SK-N-MC (cell line): ENCODE measurements around the gene STK33.

Source experiments
- DNase-seq: peaks from one replicate; pipeline ENCODE4 v3.0.0-alpha.2; 2011; ENCODE audit warnings: low read depth, low spot score
- H3K27ac ChIP-seq: fragments of 200-600 bp; sonication (generic); 2 replicates; pipeline ENCODE4 v1.5.1; 2016; ENCODE audit warnings: mixed run types
- H3K36me3 ChIP-seq: fragments of 200-600 bp; sonication (generic); 2 replicates; pipeline ENCODE4 v1.6.1; 2017; ENCODE audit warnings: antibody characterized with exemption, low read length, mixed read lengths; ENCODE audit not compliant: insufficient read depth
- H3K4me3 ChIP-seq: fragments of 200-600 bp; sonication (generic); 2 replicates; pipeline ENCODE4 v1.5.1; 2016
- H3K9ac ChIP-seq: fragments of 200-600 bp; sonication (generic); 2 replicates; pipeline ENCODE4 v1.8.0; 2017; ENCODE audit warnings: mixed run types, mixed read lengths; ENCODE audit not compliant: insufficient read length
- H3K9me3 ChIP-seq: fragments of 200-600 bp; sonication (generic); 2 replicates; pipeline ENCODE4 v1.6.1; 2017; ENCODE audit warnings: low read depth, mild to moderate bottlenecking, antibody characterized with exemption, low read length, moderate library complexity, mixed read lengths
- EZH2 ChIP-seq: fragments of 200-600 bp; sonication (generic); IDR thresholded peaks from one replicate; pipeline ENCODE4 v1.6.1; 2017; ENCODE audit warnings: antibody characterized with exemption
- FOXP2 ChIP-seq: optimal IDR thresholded peaks from 2 replicates; pipeline ENCODE3; 2011; ENCODE audit warnings: mild to moderate bottlenecking, moderate library complexity; ENCODE audit not compliant: insufficient read depth; ENCODE audit errors: extremely low read length, control extremely low read depth
- POLR2AphosphoS5 ChIP-seq: IDR thresholded peaks from 2 replicates; pipeline ENCODE4 v1.6.1; 2012; ENCODE audit warnings: mild to moderate bottlenecking, low read depth, low read length, borderline replicate concordance

STK33 gene

DNA sequence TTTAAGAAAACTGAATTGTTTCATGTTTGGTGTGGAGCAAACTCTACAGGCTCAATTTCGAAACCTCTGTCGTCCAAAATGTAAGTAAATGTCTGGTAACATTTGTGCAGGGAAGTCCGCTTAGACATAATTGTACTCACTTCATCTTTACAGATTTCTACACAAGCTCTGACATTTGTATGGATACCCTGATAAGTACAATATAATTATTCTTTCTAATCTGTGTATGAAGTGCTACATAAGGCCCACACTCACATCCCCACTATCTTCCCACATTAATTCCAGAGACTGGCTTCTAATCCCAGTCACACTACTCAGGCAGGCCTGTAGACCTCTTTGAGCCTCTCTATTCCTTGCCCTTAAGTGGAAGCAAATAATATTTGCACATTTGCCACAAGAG lies 201.1 kb downstream of the STK33 start:
- Histone ChIP-seq H3K9me3 (no peaks in the 10 kb centered on the region), H3K36me3 (no peaks in the 10 kb centered on the region), H3K4me3 (no peak overlapping the region), H3K27ac (no peak overlapping the region), H3K9ac (no peak overlapping the region)
- no peak for DNase-seq
- TF ChIP-seq POLR2AphosphoS5 = no peak
- TF ChIP-seq EZH2 = no peak
- TF ChIP-seq FOXP2 = no peak

DNA sequence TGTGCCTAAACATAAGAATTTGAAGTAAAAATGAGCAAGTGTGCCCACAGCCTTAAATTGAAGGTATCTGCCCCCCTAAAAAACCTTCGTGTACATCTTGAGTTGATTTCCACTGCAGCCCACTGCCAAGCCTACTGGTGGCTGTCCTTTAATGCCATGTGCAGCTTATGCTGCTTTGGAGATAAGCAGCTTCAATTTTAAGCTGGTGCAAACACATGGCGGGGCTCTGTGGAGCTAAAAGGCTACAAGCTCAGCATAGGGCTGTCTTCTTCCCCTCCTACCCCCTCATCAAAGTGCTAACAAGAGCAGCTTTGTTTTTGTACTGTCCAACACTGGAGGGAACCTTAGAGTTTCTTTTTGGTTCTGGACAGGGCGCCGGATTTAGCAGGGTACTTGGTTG lies 201.9 kb downstream of the STK33 start:
- Histone ChIP-seq H3K4me3 (no peak overlapping the region), H3K36me3 (no peaks in the 10 kb centered on the region), H3K27ac (no peak overlapping the region), H3K9me3 (no peaks in the 10 kb centered on the region), H3K9ac (no peak overlapping the region)
- no peak for DNase-seq
- TF ChIP-seq POLR2AphosphoS5 (no peak), FOXP2 (no peak), EZH2 (no peak)

DNA sequence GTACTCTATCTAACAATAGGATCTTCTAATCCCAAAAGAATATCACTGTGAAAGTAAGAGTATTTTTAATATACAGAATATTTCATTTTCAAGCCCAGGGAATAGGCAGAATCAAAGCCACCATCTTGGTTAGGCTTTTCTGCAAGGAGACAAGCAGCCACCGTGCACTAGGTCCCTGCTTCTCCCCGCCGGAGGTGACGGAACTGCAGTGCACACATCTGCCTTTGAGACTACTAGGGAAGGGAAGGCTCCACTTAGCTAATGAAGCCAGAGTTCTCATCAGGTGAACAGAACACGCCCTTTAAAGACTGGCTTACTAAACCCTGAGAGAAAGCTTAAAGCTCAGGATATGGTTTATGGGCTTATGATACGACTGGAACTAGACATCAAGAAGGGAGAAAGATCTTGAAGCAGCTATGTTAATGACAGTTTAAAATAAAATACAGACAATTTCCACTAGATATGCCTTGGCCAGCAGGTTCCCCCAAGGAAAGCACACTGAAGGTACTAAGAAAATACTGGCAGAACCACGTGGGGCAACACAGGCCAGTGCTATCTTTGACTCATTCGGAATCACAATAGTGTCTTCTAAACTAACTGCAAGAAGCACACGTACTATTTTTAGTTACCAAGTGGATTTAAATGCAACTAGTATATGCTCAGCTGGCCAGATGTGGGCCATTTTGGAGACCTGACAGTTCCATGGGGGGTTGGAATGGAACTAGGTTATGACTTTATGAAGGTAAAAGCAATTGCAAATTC lies 203.0 kb downstream of the STK33 start:
- Histone ChIP-seq H3K9ac (no peak overlapping the region), H3K4me3 (no peak overlapping the region), H3K36me3 (no peaks in the 10 kb centered on the region), H3K9me3 (no peaks in the 10 kb centered on the region), H3K27ac (no peak overlapping the region)
- DNase-seq = no peak
- no peak for TF ChIP-seq EZH2
- TF ChIP-seq FOXP2 = no peak
- no peak for TF ChIP-seq POLR2AphosphoS5

DNA sequence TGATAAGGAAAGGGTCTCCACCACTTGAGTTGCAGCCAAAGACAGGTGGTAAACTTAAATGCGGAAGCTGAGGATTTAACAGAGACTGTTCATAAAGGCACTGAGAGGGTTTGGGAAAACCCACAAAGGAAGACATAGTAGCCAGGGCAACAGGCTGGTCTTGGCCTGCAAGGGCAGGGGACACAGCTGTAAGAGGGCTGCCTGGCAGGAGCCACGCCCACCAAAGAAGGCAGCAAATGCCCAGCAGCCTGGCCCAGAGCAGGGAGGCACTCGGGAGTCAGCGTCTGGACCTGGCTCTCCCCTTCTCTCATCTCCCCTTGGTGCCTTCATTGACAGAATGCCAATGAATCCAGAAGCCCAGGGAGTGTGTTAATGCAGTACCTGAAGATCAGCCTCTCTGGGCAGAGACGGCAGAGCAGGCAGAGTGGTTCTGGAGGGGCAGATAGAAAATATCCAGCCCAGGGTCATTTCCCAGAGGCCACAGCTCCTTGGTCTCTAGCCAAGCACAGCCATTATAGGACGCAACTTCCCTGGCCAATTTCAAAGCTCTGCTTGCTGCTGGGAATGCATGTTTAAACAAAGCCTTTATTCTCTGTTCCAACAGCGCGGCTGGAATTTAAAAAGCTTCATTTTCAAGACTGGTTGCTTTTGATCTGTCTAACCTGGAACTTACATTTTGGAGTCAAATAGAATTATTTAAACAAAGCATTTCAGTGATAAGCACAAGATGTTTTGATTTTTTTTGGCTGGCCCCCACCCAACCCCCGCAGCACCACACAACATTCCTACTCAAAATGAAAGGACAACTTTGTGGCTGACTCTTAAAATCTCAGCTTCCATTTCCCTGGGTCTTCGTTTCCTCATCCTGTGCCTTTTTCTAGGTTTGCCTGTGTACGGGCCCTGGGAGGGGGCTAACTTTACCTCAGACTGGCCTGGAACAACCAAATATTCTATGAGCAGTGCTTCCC lies 204.7 kb downstream of the STK33 start:
- TF ChIP-seq POLR2AphosphoS5 (no peak), EZH2 (no peak), FOXP2 (no peak)
- no peak for DNase-seq
- H3K27ac ChIP-seq = no peak overlapping the region
- H3K9ac ChIP-seq = no peak overlapping the region
- no peaks in the 10 kb centered on the region for H3K36me3 ChIP-seq
- H3K9me3 ChIP-seq = no peaks in the 10 kb centered on the region
- H3K4me3 ChIP-seq = no peak overlapping the region

DNA sequence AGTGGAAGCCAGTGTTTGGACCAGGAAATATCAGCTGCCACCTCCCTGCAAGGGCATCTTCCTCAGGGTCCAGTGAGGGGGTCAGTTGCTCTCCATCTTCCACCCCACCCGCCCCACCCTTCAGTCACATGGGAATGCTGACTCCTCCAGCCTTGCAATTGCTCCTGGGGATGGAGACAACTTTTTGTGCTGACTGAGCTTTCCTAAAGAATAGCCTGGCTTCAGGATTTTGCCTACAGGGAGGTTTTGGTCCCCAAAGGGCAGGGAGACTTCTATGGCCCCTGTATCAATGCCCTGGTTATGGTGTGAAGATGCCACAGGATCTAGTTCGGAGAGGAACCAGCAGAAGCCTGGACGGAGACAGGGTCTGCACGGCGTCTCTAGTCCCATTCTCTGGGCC lies 206.3 kb downstream of the STK33 start:
- H3K9ac ChIP-seq = no peak overlapping the region
- H3K4me3 ChIP-seq = no peak overlapping the region
- no peak overlapping the region for H3K27ac ChIP-seq
- no peak for DNase-seq
- no peaks in the 10 kb centered on the region for H3K9me3 ChIP-seq
- H3K36me3 ChIP-seq = no peaks in the 10 kb centered on the region
- no peak for TF ChIP-seq FOXP2
- TF ChIP-seq POLR2AphosphoS5 = no peak
- TF ChIP-seq EZH2 = no peak

DNA sequence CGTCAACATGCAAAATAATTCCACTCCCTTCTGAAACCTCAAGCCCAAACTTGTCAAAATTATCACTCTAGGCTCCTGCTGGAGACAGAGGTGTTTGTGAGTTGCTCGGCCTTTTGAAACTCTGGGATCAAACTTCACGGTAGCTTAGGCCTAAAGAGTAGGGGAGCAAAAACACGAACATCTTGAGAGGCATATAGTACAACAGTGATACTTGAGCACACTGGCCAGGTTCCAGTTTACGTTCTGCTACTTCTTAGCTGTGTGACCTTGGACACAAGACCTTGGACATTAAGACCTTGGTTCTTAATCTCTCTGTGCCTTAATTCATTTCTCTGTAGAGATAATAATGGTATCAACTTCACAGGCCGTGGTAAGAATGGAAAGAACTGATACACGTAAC lies 206.9 kb downstream of the STK33 start:
- H3K9ac ChIP-seq = no peak overlapping the region
- no peak overlapping the region for H3K4me3 ChIP-seq
- no peaks in the 10 kb centered on the region for H3K36me3 ChIP-seq
- no peak for DNase-seq
- no peaks in the 10 kb centered on the region for H3K9me3 ChIP-seq
- H3K27ac ChIP-seq = no peak overlapping the region
- TF ChIP-seq POLR2AphosphoS5 (no peak), EZH2 (no peak), FOXP2 (no peak)

DNA sequence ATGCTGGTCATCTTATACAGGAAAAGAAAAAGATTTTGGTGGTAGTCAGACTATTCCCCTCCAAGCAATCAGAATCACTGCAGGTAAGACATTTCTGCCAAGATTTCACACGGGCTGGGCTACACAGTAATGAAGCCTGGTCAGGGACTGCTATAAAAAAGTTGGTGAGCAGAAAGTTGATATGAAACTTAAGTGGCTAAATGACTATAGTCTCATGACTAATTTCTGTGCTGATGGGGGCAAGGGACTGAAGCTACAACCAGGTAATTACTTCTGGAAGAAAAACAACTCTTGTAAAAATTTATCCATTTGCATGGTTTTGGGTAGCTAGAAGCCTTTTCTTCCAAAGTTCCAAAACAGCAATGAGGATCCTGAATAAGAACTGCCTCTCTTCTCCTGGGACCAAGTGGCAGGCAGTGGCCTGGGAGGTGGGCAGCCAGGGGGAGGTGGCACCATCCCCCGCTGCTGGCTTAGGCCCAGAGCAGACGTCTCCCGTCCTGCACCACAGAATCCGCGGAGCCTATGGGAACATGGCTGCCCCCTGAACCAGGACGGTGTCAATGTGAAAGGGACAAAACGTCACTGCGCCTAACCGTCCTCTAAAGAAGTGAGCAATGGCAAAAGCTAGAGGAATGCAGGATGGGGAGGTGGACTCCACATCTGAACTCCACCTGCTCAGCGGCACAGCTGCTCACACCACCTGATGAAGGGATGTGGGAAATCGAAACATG lies 207.7 kb downstream of the STK33 start:
- H3K27ac ChIP-seq = no peak overlapping the region
- TF ChIP-seq EZH2 (no peak), FOXP2 (no peak), POLR2AphosphoS5 (no peak)

DNA sequence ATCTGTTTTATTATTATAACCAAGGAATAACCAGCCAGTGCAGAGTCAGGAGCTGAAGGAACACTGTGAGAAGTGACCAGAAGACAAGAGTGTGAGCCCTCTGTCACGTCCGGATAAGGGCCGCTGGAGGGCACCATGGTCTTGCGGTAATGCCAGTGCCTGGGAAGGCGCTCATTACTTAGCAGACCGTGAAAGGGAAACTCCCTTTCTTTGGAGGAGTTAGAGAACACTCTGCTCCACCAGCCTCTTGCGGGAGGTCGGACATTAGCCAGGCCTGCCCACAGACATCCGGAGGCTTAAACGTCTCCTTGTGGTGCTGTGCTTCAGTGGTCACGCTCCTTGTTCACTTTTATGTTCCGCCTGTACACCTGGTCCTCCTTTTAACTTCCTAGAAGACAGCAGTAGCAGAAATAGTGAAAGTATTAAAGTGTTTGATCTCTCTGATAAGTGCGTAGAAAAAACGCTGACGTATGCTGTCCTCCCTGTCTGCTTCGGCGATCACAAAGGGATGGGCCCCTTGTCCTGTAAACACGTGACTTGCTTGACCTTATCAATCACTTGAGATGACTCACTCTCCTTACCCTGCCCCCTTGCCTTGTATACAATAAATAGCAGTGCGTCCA lies 209.7 kb downstream of the STK33 start:
- Histone ChIP-seq H3K9me3 (no peaks in the 10 kb centered on the region), H3K4me3 (no peak overlapping the region), H3K36me3 (no peaks in the 10 kb centered on the region), H3K27ac (no peak overlapping the region), H3K9ac (no peak overlapping the region)
- TF ChIP-seq POLR2AphosphoS5 (no peak), FOXP2 (no peak), EZH2 (no peak)
- no peak for DNase-seq

More for the DNA sequence above, 207.7 kb downstream of the STK33 start:
- H3K9ac ChIP-seq = no peak overlapping the region
- H3K36me3 ChIP-seq = no peaks in the 10 kb centered on the region
- DNase-seq = no peak
- H3K4me3 ChIP-seq = no peak overlapping the region
- H3K9me3 ChIP-seq = no peaks in the 10 kb centered on the region
